H9 (cell line): ENCODE data around the gene HOXB8. TPM values are rescaled to one million over a fixed set of nuclear protein-coding genes. Genes with fewer than 3 reads are reported as not detected.

Source experiments
- DNase-seq: peaks from one replicate; pipeline ENCODE4 v3.0.0-alpha.2; 2017
- H2AFZ ChIP-seq: one replicate; pipeline ENCODE4 v1.6.1; 2013; ENCODE audit warnings: mild to moderate bottlenecking, low read length, control low read depth, moderate library complexity
- H2AK5ac ChIP-seq: 2 replicates; pipeline ENCODE4 v1.6.1; 2013; ENCODE audit warnings: low read length, control low read depth, mixed read lengths; ENCODE audit not compliant: insufficient read length
- H2BK120ac ChIP-seq: one replicate; pipeline ENCODE4 v1.6.1; 2013; ENCODE audit warnings: low read depth, mild to moderate bottlenecking, low read length, control low read depth, inconsistent platforms; ENCODE audit not compliant: poor library complexity, severe bottlenecking
- H2BK12ac ChIP-seq: 2 replicates; pipeline ENCODE4 v1.6.1; 2013; ENCODE audit warnings: low read length, control low read depth, mixed read lengths, low read depth; ENCODE audit not compliant: insufficient read length
- H2BK15ac ChIP-seq: 2 replicates; pipeline ENCODE4 v1.6.1; 2013; ENCODE audit warnings: low read depth, low read length, control low read depth
- H2BK20ac ChIP-seq: one replicate; pipeline ENCODE4 v1.6.1; 2013; ENCODE audit warnings: low read depth, mild to moderate bottlenecking, low read length, control low read depth, inconsistent platforms; ENCODE audit not compliant: poor library complexity, severe bottlenecking
- H2BK5ac ChIP-seq: 2 replicates; pipeline ENCODE4 v1.6.1; 2013; ENCODE audit warnings: low read length, control low read depth, mixed read lengths; ENCODE audit not compliant: insufficient read length
- H3K14ac ChIP-seq: 2 replicates; pipeline ENCODE4 v1.6.1; 2013; ENCODE audit warnings: low read length, control low read depth; ENCODE audit not compliant: insufficient read depth
- H3K18ac ChIP-seq: 2 replicates; pipeline ENCODE4 v1.6.1; 2013; ENCODE audit warnings: low read depth, mild to moderate bottlenecking, mixed read lengths, low read length, control low read depth; ENCODE audit not compliant: insufficient read length
- H3K23ac ChIP-seq: 2 replicates; pipeline ENCODE4 v1.6.1; 2013; ENCODE audit warnings: low read length, control low read depth, mixed read lengths, low read depth; ENCODE audit not compliant: insufficient read length
- H3K23me2 ChIP-seq: 2 replicates; pipeline ENCODE4 v1.6.1; 2013; ENCODE audit warnings: low read depth, mild to moderate bottlenecking, mixed read lengths, low read length, control low read depth; ENCODE audit not compliant: insufficient read length, poor library complexity, severe bottlenecking
- H3K27ac ChIP-seq: 2 replicates; pipeline ENCODE4 v1.5.1; 2013; ENCODE audit warnings: low read length, control low read depth, mixed read lengths, low read depth; ENCODE audit not compliant: insufficient read length
- H3K27me3 ChIP-seq: 2 replicates; pipeline ENCODE4 v1.6.1; 2013; ENCODE audit warnings: low read length, control low read depth, inconsistent platforms; ENCODE audit not compliant: insufficient read depth
- H3K4ac ChIP-seq: 2 replicates; pipeline ENCODE4 v1.6.1; 2013; ENCODE audit warnings: low read depth, mild to moderate bottlenecking, control low read depth, inconsistent platforms, low read length, moderate library complexity
- H3K4me1 ChIP-seq: 2 replicates; pipeline ENCODE4 v1.6.1; 2013; ENCODE audit warnings: low read length, control low read depth, inconsistent platforms; ENCODE audit not compliant: insufficient read depth
- H3K4me2 ChIP-seq: 2 replicates; pipeline ENCODE4 v1.6.1; 2013; ENCODE audit warnings: low read length, control low read depth, mixed read lengths; ENCODE audit not compliant: insufficient read length, insufficient read depth
- H3K56ac ChIP-seq: 2 replicates; pipeline ENCODE4 v1.6.1; 2013; ENCODE audit warnings: low read depth, mild to moderate bottlenecking, mixed read lengths, low read length, control low read depth; ENCODE audit not compliant: insufficient read length
- H3K79me1 ChIP-seq: 2 replicates; pipeline ENCODE4 v1.6.1; 2013; ENCODE audit warnings: low read depth, mild to moderate bottlenecking, moderate library complexity, low read length, control low read depth, inconsistent platforms; ENCODE audit not compliant: insufficient read depth, poor library complexity, severe bottlenecking
- H3K79me2 ChIP-seq: 2 replicates; pipeline ENCODE4 v1.6.1; 2013; ENCODE audit warnings: low read length, control low read depth, inconsistent platforms; ENCODE audit not compliant: insufficient read depth
- H3K9ac ChIP-seq: 2 replicates; pipeline ENCODE4 v1.6.1; 2013; ENCODE audit warnings: low read length, control low read depth, mixed read lengths; ENCODE audit not compliant: insufficient read length; ENCODE audit errors: extremely low read depth
- H3K9me3 ChIP-seq: one replicate; pipeline ENCODE4 v1.6.1; 2013; ENCODE audit warnings: low read depth, low read length, inconsistent platforms; ENCODE audit not compliant: control insufficient read depth
- H3T11ph ChIP-seq: one replicate; pipeline ENCODE4 v1.6.1; 2013; ENCODE audit warnings: mild to moderate bottlenecking, low read length, control low read depth, inconsistent platforms
- H4K20me1 ChIP-seq: one replicate; pipeline ENCODE4 v1.6.1; 2013; ENCODE audit not compliant: control insufficient read depth, insufficient read length, insufficient read depth
- H4K5ac ChIP-seq: 2 replicates; pipeline ENCODE4 v1.6.1; 2013; ENCODE audit warnings: low read depth, mild to moderate bottlenecking, mixed read lengths, low read length, control low read depth; ENCODE audit not compliant: insufficient read length
- H4K8ac ChIP-seq: replicated peaks from 2 replicates; pipeline ENCODE4 v1.6.1; 2013; ENCODE audit warnings: low read length, control low read depth, mixed read lengths, low read depth; ENCODE audit not compliant: insufficient read length
- H4K91ac ChIP-seq: 2 replicates; pipeline ENCODE4 v1.6.1; 2013; ENCODE audit warnings: low read depth, mild to moderate bottlenecking, moderate library complexity, mixed read lengths, low read length, control low read depth; ENCODE audit not compliant: insufficient read length
- H3K27ac Mint-ChIP-seq, 3 experiments: 2 replicates in 2 of 3; 3 replicates in 1 of 3; pipeline ENCODE4 v1.8.0; 2020 to 2021; ENCODE audit warnings: mixed read lengths in 3 of 3, mild to moderate bottlenecking in 1 of 3, moderate library complexity in 1 of 3
- H3K27me3 Mint-ChIP-seq: 2 replicates; pipeline ENCODE4 v1.8.0; 2021; ENCODE audit warnings: low read depth, mild to moderate bottlenecking, moderate library complexity, mixed read lengths
- H3K36me3 Mint-ChIP-seq, 3 experiments: 2 replicates in 2 of 3; 3 replicates in 1 of 3; pipeline ENCODE4 v1.8.0; 2020 to 2021; ENCODE audit warnings: low read depth in 3 of 3, mixed read lengths in 3 of 3; ENCODE audit not compliant: insufficient read depth in 1 of 3
- H3K4me1 Mint-ChIP-seq, 2 experiments: 2 replicates each; pipeline ENCODE4 v1.8.0; 2020; ENCODE audit warnings: mixed read lengths in 2 of 2
- H3K4me3 Mint-ChIP-seq, 2 experiments: 2 replicates in 1 of 2; 3 replicates in 1 of 2; pipeline ENCODE4 v1.8.0; 2020 to 2021; ENCODE audit warnings: mild to moderate bottlenecking in 2 of 2, mixed read lengths in 2 of 2, moderate library complexity in 1 of 2
- H3K9me3 Mint-ChIP-seq, 2 experiments: 2 replicates in 1 of 2; 3 replicates in 1 of 2; pipeline ENCODE4 v1.8.0; 2020; ENCODE audit warnings: mild to moderate bottlenecking in 2 of 2, mixed read lengths in 2 of 2, moderate library complexity in 1 of 2
- WGBS: extraction: QIAGEN DNeasy Blood & Tissue Kit; methylation state at CpG from one replicate; pipeline ENCODE4 v1.1.7; 2013; ENCODE audit warnings: missing lambda C conversion rate, low lambda C conversion rate, mixed read lengths; ENCODE audit not compliant: insufficient read length; ENCODE audit errors: extremely low coverage; 5-methylcytosine and 5-hydroxymethylcytosine counted together
- total RNA-seq: library from RNA; stranded (reverse); gene quantifications from 2 replicates; pipeline ENCODE4 v1.2.1, GENCODE V29; 2021
- TF ChIP-seq, protein P1 (sequence below): fragments of 200-600 bp; sonication (generic); conservative IDR thresholded peaks from 3 replicates; pipeline ENCODE4 v1.8.0; 2021; ENCODE audit warnings: antibody characterized with exemption, mild to moderate bottlenecking

The HOXB8 gene
- total RNA-seq, 1 experiment from 2014 or later = not detected

DNA sequence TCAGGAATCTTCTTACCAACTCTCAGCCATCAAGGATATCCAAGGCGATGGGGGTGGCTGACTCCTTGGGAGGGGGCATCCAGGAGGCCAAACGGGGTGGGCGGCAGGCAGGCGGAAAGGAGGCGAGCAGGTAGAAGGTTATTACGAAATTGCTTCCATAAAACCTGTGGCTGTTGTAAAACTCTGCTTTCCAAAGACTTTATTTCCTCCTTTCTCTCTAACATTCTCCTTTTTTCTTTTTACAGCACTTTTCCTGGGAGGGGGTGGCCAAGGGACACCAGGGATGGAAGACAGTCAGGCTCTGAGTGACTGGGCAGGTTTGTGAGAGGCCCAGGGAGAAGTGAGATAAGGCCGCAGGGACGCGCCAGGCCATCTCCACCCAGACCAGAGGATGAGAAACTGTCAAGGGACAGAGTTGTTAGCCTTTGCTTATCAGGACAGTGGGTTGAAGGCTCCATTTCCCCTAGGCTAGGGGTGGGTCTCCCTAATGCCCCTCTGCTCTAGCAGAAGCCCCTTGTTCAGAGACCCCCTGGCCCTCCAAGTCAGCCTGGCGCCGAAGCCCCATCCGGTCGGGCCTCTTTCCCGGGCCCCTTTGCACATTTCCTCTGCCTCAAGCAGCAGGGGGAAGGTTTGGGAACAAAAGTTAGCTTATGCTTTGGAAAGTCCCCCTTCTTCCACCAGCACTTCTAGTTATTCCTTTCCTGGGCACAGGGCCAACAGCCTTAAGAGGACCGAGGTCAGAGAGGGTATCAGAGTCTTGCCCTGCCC, 16.0 kb upstream of the HOXB8 start:
- Mint-ChIP-seq H3K27ac (no peak overlapping the region; a peak in 1 of 7 replicates), H3K36me3 (peaks cover 0 to 1% (median 0%) of the 10 kb centered on the region in 3 experiments; a peak in 2 of 7 replicates), H3K27me3 (peaks cover 100% of the 10 kb centered on the region), H3K9me3 (peaks cover 4 to 17% of the 10 kb centered on the region in 2 experiments), H3K4me3 (no peak overlapping the region), H3K4me1 (peaks cover 3 to 9% of the 10 kb centered on the region in 2 experiments; a peak in 3 of 4 replicates)
- Histone ChIP-seq H4K20me1 (no peaks in the 10 kb centered on the region), H4K8ac (no peak overlapping the region), H3K4me2 (no peak overlapping the region), H4K5ac (no peak overlapping the region), H3T11ph (no peak overlapping the region), H3K4ac (no peak overlapping the region), H3K27ac (no peak overlapping the region), H2BK5ac (no peak overlapping the region), H3K9ac (no peak overlapping the region), H3K18ac (no peak overlapping the region), H3K23me2 (no peaks in the 10 kb centered on the region), H3K27me3 (peaks cover 99% of the 10 kb centered on the region), H2BK120ac (no peak overlapping the region), H3K14ac (no peak overlapping the region), H3K79me1 (no peaks in the 10 kb centered on the region), H3K56ac (no peak overlapping the region), H3K79me2 (no peaks in the 10 kb centered on the region; the same call in 1 of the 2 replicates), H3K23ac (no peak overlapping the region), H2AK5ac (no peak overlapping the region), H4K91ac (no peak overlapping the region), H2BK20ac (no peak overlapping the region), H2BK12ac (no peak overlapping the region), H3K9me3 (no peaks in the 10 kb centered on the region), H2AFZ (no peak overlapping the region), H3K4me1 (no peaks in the 10 kb centered on the region; the same call in none of the 2 replicates), H2BK15ac (no peak overlapping the region)
- peak; percentile 38 for DNase-seq
- TF ChIP-seq, protein P1, sequence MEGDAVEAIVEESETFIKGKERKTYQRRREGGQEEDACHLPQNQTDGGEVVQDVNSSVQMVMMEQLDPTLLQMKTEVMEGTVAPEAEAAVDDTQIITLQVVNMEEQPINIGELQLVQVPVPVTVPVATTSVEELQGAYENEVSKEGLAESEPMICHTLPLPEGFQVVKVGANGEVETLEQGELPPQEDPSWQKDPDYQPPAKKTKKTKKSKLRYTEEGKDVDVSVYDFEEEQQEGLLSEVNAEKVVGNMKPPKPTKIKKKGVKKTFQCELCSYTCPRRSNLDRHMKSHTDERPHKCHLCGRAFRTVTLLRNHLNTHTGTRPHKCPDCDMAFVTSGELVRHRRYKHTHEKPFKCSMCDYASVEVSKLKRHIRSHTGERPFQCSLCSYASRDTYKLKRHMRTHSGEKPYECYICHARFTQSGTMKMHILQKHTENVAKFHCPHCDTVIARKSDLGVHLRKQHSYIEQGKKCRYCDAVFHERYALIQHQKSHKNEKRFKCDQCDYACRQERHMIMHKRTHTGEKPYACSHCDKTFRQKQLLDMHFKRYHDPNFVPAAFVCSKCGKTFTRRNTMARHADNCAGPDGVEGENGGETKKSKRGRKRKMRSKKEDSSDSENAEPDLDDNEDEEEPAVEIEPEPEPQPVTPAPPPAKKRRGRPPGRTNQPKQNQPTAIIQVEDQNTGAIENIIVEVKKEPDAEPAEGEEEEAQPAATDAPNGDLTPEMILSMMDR = no peak
- WGBS = no CpG with 5 or more reads among the region's 15 CpGs
